Small intestine (tissue), 7 donors: ENCODE data around the gene IL17A. TPM values are rescaled to one million over a fixed set of nuclear protein-coding genes. Genes with fewer than 3 reads are reported as not detected.
"Not testable (repeated sequence)": the region's sequence is repeated elsewhere in the genome, so short reads cannot be mapped to it uniquely, and the experiment has no call there.

ENCODE experiments used
- DNase-seq, 2 donors: peaks; one replicate each; pipeline versions ENCODE4 v3.0.0 to v3.0.0-alpha.2; 2013
- FAIRE-seq: peaks from 2 replicates; lab custom pipeline; 2012; peaks lifted over from hg19 to GRCh38; lab: Jason Lieb, UNC
- H3K27ac ChIP-seq, 3 donors: one replicate each; pipeline ENCODE4 v1.5.1; 2013; ENCODE audit warnings: low read length in 2 of 3, mild to moderate bottlenecking in 2 of 3, control low read depth in 1 of 3, inconsistent platforms in 1 of 3, low read depth in 1 of 3, moderate library complexity in 1 of 3
- H3K27me3 ChIP-seq, 3 donors: one replicate each; pipeline ENCODE4 v1.6.1; 2013; ENCODE audit warnings: low read length in 3 of 3, inconsistent platforms in 1 of 3; ENCODE audit not compliant: control insufficient read depth in 3 of 3, insufficient read depth in 3 of 3
- H3K36me3 ChIP-seq, 3 donors: one replicate each; pipeline ENCODE4 v1.6.1; 2013; ENCODE audit warnings: low read length in 3 of 3, inconsistent platforms in 1 of 3, low read depth in 1 of 3, mild to moderate bottlenecking in 1 of 3, moderate library complexity in 1 of 3; ENCODE audit not compliant: control insufficient read depth in 3 of 3, insufficient read depth in 2 of 3
- H3K4me1 ChIP-seq, 3 donors: one replicate each; pipeline ENCODE4 v1.6.1; 2013; ENCODE audit warnings: low read length in 2 of 3, inconsistent platforms in 1 of 3, low read depth in 1 of 3, mild to moderate bottlenecking in 1 of 3, moderate library complexity in 1 of 3; ENCODE audit not compliant: control insufficient read depth in 3 of 3, insufficient read depth in 2 of 3
- H3K4me3 ChIP-seq, 3 donors: one replicate each; pipeline ENCODE4 v1.5.1; 2013; ENCODE audit warnings: low read length in 3 of 3, control low read depth in 1 of 3, inconsistent platforms in 1 of 3, low read depth in 1 of 3, mild to moderate bottlenecking in 1 of 3, moderate library complexity in 1 of 3
- H3K9me3 ChIP-seq, 2 donors: one replicate each; pipeline ENCODE4 v1.6.1; 2013; ENCODE audit warnings: low read depth in 1 of 2, low read length in 1 of 2; ENCODE audit not compliant: control insufficient read depth in 2 of 2, insufficient read depth in 1 of 2
- WGBS, 3 donors: extraction: QIAGEN DNeasy Blood & Tissue Kit; methylation state at CpG; one replicate each; pipeline ENCODE4 v1.1.7; 2013; 5-methylcytosine and 5-hydroxymethylcytosine counted together
- polyA plus RNA-seq, 4 donors: library from polyadenylated mRNA; stranded (reverse) in 3 of 4; unstranded in 1 of 4; fragments of 200-250 nt in 3 of 4; fragments of 120-200 nt in 1 of 4; gene quantifications; one replicate each; pipeline versions ENCODE4 v1.2.1 to v1.2.3, GENCODE V29; 2013
- donor health status: healthy with polysubstance abuse.
- donor health status: control.
- donor health status: control.
- donor health status: Bipolar disorder and iron deficiency.
- donor health status: healthy.

The IL17A gene
- polyA plus RNA-seq, 4 donors: 0.03 to 0.19 TPM; not detected in 2

DNA sequence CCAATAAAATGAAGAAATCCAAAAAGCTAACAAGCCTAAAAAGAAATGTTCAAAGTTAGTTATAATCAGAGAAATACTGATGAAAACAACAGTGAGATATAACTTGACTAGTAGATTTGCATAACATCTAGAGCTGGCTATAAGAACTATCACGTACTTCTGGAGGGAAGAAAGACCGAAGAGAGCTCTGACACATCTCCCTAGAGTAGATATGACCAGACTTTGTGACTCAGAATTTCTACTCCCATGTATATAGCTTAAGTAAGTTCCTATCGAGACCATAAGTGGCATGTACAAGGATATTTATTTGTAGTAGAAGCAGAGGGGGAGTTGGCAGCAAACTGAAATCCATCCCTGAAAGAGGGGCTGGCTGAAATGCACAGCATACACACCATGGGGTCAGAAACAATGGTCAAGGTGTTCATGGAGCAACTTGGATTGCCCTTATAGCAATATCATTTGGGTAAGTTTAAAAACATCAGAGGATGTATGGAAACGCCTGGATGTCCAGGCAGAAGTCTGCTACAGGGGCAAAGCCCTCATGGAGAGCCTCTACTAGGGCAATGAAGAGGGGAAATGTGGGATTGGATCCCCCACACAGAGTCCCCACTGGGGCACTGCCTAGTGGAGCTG lies 25.6 kb upstream of the IL17A start:
- H3K27me3 ChIP-seq: peaks cover 0 to 2% (median 0%) of the 10 kb centered on the region in 3 donors
- FAIRE-seq: no peak
- DNase-seq: no peak
- no peak overlapping the region for H3K27ac ChIP-seq
- no peaks in the 10 kb centered on the region for H3K36me3 ChIP-seq
- 67 to 78% (median 69%) methylated on average over 4 of the region's 4 CpGs for WGBS, 3 donors
- H3K4me1 ChIP-seq: peaks cover 0 to 7% (median 0%) of the 10 kb centered on the region in 3 donors
- no peak overlapping the region for H3K4me3 ChIP-seq
- H3K9me3 ChIP-seq: peaks cover 0 to 9% of the 10 kb centered on the region in 2 donors

- no peaks in the 10 kb centered on the region for H3K36me3 ChIP-seq
- no peak overlapping the region for H3K27ac ChIP-seq
- no peak for DNase-seq
- H3K4me3 ChIP-seq: no peak overlapping the region
- FAIRE-seq: no peak
- H3K9me3 ChIP-seq: peaks cover 0 to 9% of the 10 kb centered on the region in 2 donors
- peaks cover 0 to 4% (median 0%) of the 10 kb centered on the region in 3 donors for H3K27me3 ChIP-seq
- WGBS, 3 donors: 50 to 77% (median 69%) methylated on average over 3 of the region's 3 CpGs
- peaks cover 0 to 11% (median 0%) of the 10 kb centered on the region in 3 donors for H3K4me1 ChIP-seq
Measured at GRCh38 chr6:52161689-52162438, 24.3 kb upstream of the IL17A start.

GRCh38 chr6:52162940-52163908 lies 23.0 kb upstream of the IL17A start:
- Histone ChIP-seq H3K9me3 (peaks cover 0 to 9% of the 10 kb centered on the region in 2 donors), H3K4me3 (no peak overlapping the region), H3K4me1 (peaks cover 0 to 16% (median 0%) of the 10 kb centered on the region in 3 donors), H3K36me3 (no peaks in the 10 kb centered on the region), H3K27ac (no peak overlapping the region), H3K27me3 (peaks cover 0 to 2% (median 0%) of the 10 kb centered on the region in 3 donors)
- WGBS, 3 donors: 69 to 71% (median 70%) methylated on average over 4 of the region's 4 CpGs
- no peak for FAIRE-seq
- peak; percentile 20 to 49 for DNase-seq

- Histone ChIP-seq H3K4me3 (no peak overlapping the region), H3K4me1 (peaks cover 0 to 16% (median 0%) of the 10 kb centered on the region in 3 donors), H3K9me3 (peaks cover 0 to 20% of the 10 kb centered on the region in 2 donors), H3K36me3 (no peaks in the 10 kb centered on the region), H3K27ac (no peak overlapping the region), H3K27me3 (peaks cover 0 to 2% (median 0%) of the 10 kb centered on the region in 3 donors)
- 41 to 66% (median 43%) methylated on average over 3 of the region's 3 CpGs for WGBS, 3 donors
- no peak for FAIRE-seq
- peak; percentile 8 to 28 for DNase-seq
Measured at GRCh38 chr6:52164319-52165094, 21.7 kb upstream of the IL17A start.

DNA sequence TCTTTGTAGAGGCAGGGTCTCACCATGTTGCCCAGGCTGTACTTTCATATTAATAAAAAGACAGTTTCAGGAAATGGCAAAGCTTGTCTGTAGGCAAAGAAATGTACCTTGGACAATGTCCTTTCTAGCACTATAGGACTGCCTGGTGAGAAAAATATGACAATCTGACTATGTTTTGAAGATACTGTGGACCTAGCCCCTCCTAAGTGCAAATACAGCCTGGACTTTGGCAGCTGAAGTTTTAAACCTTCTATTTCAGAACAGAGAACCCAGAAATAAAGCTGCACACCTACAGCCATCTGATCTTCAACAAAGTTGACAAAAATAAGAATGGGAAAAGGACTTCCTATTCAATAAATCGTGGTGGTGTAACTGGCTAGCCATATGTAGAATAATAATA lies 18.9 kb upstream of the IL17A start:
- H3K4me1 ChIP-seq: peaks cover 0 to 22% (median 0%) of the 10 kb centered on the region in 3 donors
- 77 to 83% (median 81%) methylated on average over 1 of the region's 1 CpG for WGBS, 3 donors
- no peak for FAIRE-seq
- H3K27me3 ChIP-seq: peaks cover 0 to 2% (median 0%) of the 10 kb centered on the region in 3 donors
- H3K4me3 ChIP-seq: no peak overlapping the region
- peak in 1 of 2 donors; percentile 51 for DNase-seq
- H3K9me3 ChIP-seq: peaks cover 0 to 17% of the 10 kb centered on the region in 2 donors
- H3K27ac ChIP-seq: peak overlapping the region in 1 of 3 donors; percentile 64
- no peaks in the 10 kb centered on the region for H3K36me3 ChIP-seq

- not testable (repeated sequence) for H3K27me3 ChIP-seq, FAIRE-seq, DNase-seq, H3K4me3 ChIP-seq, H3K27ac ChIP-seq, H3K36me3 ChIP-seq
- 28 to 32% (median 30%) methylated on average over 3 of the region's 3 CpGs for whole genome bisulfite sequencing, 3 donors
- H3K9me3 ChIP-seq: peaks cover 0 to 17% of the 10 kb centered on the region in 2 donors
- H3K4me1 ChIP-seq: peaks cover 0 to 22% (median 0%) of the 10 kb centered on the region in 3 donors
Measured at GRCh38 chr6:52168351-52168750, 17.8 kb upstream of the IL17A start.

GRCh38 chr6:52174118-52174517 lies 12.1 kb upstream of the IL17A start:
- no peak overlapping the region for H3K27ac ChIP-seq
- no peaks in the 10 kb centered on the region for H3K27me3 ChIP-seq
- 92 to 94% (median 94%) methylated on average over 3 of the region's 3 CpGs for WGBS, 3 donors
- peaks cover 0 to 6% (median 0%) of the 10 kb centered on the region in 3 donors for H3K4me1 ChIP-seq
- no peak overlapping the region for H3K4me3 ChIP-seq
- peaks cover 0 to 8% of the 10 kb centered on the region in 2 donors for H3K9me3 ChIP-seq
- no peaks in the 10 kb centered on the region for H3K36me3 ChIP-seq
- no peak for DNase-seq
- FAIRE-seq: no peak
